CMK (cell line): ENCODE measurements around the gene DPY19L2.

Experiments
- DNase-seq: peaks from one replicate; pipeline ENCODE4 v3.0.0-alpha.2; 2010; ENCODE audit warnings: low read depth

Gene DPY19L2

DNA sequence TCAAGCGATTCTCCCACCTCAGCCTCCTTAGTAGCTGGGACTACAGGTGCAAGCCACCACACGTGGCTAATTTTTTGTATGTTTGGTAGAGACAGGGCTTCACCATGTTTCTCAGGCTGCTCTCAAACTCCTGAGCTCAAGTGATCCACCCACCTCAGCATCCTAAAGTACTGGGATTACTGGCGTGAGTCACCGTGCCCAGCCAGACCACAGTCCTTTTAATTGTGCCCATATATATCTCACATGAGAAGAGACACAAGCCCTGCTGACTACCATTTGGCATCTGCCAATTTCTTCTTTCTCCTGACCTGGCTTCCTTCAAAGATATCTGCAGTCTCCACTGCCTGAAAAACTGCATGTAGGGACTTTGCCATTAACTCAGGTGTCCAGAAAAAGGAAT is 142.5 kb downstream of the DPY19L2 start:
- DNase-seq, result no peak

DNA sequence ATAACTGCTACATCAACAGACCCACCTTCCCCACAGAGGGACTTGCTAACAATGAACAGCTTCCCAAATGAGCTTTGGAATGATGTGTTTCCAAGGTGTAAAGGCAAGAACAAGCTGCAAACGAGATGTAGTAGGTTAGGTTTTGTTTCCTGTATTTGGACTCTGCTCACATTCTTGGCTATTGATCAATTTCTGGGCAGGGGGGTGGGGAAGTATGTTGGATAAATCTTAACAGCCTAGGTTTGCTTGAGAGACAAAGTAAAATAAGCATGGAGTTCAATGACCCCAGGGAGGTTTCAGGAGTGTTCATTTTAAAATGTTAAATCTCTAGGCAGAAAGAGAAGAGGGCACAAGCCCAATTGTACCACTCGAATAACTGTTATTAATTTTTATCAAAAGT is 146.6 kb downstream of the DPY19L2 start:
- DNase-seq, result no peak
